T-helper 2 cell (primary cell): ENCODE data around the gene EIF5A.
"Not testable (repeated sequence)": the region's sequence is repeated elsewhere in the genome, so short reads cannot be mapped to it uniquely, and the experiment has no call there.

Source experiments
- DNase-seq, 5 experiments: peaks; one replicate each; pipeline versions ENCODE4 v3.0.0 to v3.0.0-alpha.2; 2012 to 2022

Gene EIF5A

GRCh38 chr17:7332600-7333069 is 25.2 kb downstream of the EIF5A start:
- peak in 2 of 5 experiments; percentile 52 to 88 for DNase-seq

GRCh38 chr17:7334938-7335538 is 27.6 kb downstream of the EIF5A start:
- no peak for DNase-seq

DNA sequence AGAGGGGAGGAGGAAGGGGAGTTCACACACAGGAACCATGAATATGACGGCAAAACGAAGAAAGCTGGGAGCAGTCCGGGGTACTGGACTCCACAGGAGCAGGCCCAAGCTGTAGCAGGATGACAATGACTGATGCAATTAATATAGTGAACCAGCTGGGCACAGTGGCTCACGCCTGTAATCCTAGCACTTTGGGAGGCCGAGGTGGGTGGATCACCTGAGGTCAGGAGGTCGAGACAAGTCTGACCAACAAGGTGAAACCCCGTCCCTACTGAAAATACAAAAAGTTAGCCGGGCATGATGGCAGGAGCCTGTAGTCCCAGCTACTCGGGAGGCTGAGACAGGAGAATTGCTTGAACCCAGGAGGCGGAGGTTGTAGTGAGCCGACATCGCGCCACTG is 28.3 kb downstream of the EIF5A start:
- not testable (repeated sequence) for DNase-seq

- DNase-seq: peak; percentile 65 to 95 (median 76)
Measured at GRCh38 chr17:7336240-7337175, 29.1 kb downstream of the EIF5A start, which contains the start of gene ACAP1. Gene ACAP1 (plus strand): TSS chr17:7336529. CDS start chr17:7336735, 206 bp downstream.

DNA sequence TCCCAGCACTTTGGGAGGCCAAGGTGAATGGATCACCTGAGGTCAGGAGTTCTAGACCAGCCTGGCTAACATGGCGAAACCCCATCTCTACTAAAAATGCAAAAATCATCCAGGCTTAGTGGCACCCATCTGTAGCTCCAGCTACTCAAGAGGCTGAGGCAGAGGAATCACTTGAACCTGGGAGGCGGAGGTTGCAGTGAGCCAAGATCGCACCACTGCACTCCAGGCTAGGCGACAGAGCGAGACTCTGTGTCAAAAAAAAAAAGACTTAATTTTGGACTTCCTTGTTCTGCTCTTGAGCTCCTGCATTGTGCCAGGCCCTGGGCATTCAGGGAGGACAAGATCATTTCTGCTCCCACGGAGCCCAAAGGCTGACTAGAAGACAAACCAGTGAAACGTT is 30.2 kb downstream of the EIF5A start:
- DNase-seq: not testable (repeated sequence)

DNA sequence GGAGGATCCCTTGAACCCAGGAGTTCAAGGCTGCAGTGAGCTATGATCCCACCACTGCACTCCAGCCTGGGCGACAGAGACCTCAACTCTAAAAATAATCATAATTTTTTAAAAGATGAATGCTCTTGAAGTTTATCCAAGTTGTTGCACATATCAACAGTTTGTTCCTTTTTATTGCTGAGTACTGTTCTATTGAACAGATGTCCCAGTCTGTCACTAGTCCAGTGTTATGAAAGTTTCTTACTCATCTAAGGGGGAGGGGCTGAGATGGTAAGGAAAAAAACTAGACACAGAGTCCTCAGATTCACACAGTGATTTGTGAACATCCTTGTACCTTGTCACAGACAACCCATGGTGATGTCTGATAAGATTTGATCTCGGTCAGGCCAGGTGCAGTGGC is 32.8 kb downstream of the EIF5A start:
- DNase-seq: no peak

GRCh38 chr17:7341842-7342241 is 34.4 kb downstream of the EIF5A start:
- no peak for DNase-seq

- no peak for DNase-seq
Measured at GRCh38 chr17:7343250-7343649, 35.8 kb downstream of the EIF5A start.

GRCh38 chr17:7346761-7347614 is 39.6 kb downstream of the EIF5A start:
- no peak for DNase-seq

GRCh38 chr17:7347630-7348477 is 40.4 kb downstream of the EIF5A start:
- DNase-seq: no peak

DNA sequence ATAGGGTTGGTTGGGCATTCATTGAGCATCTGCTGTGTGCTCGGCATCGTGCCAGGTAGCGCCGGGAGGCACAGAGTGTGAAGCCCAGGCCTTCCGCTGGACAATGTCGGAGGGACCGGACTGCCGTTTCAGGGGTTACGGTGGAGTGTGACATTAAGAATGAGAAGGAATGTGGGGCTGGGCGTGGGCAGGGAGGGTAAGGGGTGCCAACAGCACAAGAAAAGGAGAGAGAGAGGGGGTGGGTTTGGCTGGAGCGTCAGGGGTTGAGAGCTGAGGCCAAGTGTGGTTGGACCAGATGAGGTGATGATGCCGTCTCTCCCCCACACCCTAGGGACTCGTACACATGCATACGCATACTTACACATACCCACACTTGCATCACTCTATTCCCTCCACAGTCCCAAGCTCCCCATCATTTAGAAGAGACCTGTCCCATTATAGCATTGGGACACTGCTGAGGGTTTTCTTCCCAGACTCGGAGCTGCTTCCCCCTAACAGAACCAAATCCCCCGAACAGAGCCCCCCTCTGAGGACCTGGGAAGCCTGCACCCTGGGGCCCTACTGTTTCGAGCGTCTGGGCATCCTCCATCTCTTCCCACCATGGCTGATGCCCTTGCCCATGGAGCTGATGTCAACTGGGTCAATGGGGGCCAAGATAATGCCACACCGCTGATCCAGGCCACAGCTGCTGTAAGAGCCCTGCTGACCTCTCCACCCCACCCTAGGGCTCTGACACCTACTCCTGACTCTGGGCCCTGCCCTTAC is 41.2 kb downstream of the EIF5A start:
- no peak for DNase-seq

- peak; percentile 48 to 90 (median 59) for DNase-seq
Measured at GRCh38 chr17:7351665-7352502, 44.5 kb downstream of the EIF5A start, which contains the start of gene KCTD11. Gene KCTD11 (plus strand): TSS chr17:7352162.

GRCh38 chr17:7352503-7352889 is 45.1 kb downstream of the EIF5A start:
- no peak for DNase-seq

DNA sequence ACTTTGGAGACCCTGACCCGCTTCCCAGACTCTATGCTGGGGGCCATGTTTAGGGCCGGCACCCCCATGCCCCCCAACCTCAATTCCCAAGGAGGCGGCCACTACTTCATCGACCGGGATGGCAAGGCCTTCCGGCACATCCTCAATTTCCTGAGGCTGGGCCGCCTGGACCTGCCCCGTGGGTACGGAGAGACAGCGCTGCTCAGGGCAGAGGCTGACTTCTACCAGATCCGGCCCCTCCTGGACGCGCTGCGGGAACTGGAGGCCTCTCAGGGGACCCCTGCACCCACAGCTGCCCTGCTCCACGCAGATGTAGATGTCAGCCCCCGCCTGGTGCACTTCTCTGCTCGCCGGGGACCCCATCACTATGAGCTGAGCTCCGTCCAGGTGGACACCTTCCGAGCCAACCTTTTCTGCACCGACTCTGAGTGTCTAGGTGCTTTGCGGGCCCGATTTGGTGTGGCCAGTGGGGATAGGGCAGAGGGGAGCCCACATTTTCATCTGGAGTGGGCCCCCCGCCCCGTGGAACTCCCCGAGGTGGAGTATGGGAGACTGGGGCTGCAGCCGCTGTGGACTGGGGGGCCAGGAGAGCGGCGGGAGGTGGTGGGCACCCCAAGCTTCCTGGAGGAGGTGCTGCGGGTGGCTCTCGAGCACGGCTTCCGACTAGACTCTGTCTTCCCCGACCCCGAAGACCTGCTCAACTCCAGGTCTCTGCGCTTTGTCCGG is 45.6 kb downstream of the EIF5A start:
- no peak for DNase-seq

- DNase-seq: peak in 1 of 5 experiments; percentile 38
Measured at GRCh38 chr17:7354262-7354843, 46.9 kb downstream of the EIF5A start.

GRCh38 chr17:7355053-7355452 is 47.6 kb downstream of the EIF5A start, which contains the start of gene TMEM95:
Gene TMEM95 (plus strand): TSS chr17:7355156. CDS start chr17:7355205, 49 bp downstream.
- no peak for DNase-seq

- DNase-seq: no peak
Measured at GRCh38 chr17:7355573-7355972, 48.1 kb downstream of the EIF5A start.

- DNase-seq: peak; percentile 61 to 87 (median 75)
Measured at GRCh38 chr17:7356072-7356549, 48.7 kb downstream of the EIF5A start.

- no peak for DNase-seq
Measured at GRCh38 chr17:7356756-7357155, 49.3 kb downstream of the EIF5A start.
